Measurements from ENCODE around the gene RIOK1.
"Not testable (repeated sequence)": the region's sequence is repeated elsewhere in the genome, so short reads cannot be mapped to it uniquely, and the experiment has no call there.

RIOK1 gene

DNA sequence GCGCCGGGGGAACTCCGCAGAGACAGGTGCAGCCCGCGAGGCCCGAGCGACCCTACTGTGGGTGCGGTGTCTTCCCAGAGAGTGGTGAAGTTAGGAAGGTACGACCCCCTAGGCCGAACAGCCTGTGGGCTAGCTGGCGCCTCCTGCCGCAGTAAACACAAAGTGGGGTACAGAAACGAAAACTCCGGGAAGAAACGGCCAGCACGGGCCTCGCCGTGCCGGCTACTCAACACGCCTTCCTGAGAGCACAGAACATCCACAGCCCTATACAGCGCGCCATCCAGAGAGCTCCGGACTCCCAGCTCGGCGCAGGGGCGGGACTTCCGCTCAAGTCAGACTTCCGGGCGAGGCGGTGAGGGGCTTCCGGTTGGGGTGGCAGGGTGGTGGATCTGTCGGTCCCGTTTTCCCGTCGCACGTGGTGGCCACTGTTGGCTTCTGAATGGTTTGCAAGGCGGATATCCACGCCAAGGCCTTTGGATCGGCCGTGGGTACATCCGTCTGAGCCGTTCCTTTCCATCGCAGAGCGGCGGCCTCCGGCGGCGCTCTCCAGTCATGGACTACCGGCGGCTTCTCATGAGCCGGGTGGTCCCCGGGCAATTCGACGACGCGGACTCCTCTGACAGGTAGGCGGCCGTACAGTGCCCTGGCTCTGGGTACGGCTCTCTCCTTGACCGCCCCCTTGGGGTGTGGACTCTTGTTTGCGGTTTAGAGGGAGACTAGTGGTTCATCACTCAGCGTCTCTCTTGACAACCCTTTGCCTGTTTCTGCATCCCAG lies at the start of gene RIOK1, which contains the start of gene CAGE1:
TSS of gene RIOK1 (plus strand) at position 358 of the 775 bp plus-strand sequence. CDS start at position 553, 195 bp downstream.
TSS of gene CAGE1 (minus strand) at position 292 of the 775 bp plus-strand sequence. CDS start 2,569 bp downstream, outside the sequence.
- DNase-seq, result peak; percentile 97

DNA sequence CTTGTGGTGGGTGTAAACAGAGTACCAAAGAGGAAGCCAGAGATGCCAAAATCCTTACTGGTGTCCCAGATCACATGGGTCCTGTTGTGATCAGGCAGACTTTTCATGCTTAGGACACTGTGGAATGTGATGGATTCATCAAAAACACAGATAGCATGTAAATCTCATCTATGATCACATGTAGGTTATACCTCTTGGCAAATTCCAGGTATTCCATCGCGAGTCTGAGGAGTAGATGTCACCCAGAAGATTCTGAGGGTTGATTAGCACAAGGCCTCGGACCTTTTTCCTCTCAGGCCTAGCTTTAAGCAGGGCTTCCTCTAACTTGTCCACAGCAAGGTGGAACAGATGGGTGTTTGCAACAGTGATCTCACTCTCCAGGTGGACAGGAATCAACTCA lies 48.3 kb upstream of the RIOK1 start:
- no peak for DNase-seq

GRCh38 chr6:7341989-7342742 lies 47.4 kb upstream of the RIOK1 start:
- DNase-seq, result no peak

DNA sequence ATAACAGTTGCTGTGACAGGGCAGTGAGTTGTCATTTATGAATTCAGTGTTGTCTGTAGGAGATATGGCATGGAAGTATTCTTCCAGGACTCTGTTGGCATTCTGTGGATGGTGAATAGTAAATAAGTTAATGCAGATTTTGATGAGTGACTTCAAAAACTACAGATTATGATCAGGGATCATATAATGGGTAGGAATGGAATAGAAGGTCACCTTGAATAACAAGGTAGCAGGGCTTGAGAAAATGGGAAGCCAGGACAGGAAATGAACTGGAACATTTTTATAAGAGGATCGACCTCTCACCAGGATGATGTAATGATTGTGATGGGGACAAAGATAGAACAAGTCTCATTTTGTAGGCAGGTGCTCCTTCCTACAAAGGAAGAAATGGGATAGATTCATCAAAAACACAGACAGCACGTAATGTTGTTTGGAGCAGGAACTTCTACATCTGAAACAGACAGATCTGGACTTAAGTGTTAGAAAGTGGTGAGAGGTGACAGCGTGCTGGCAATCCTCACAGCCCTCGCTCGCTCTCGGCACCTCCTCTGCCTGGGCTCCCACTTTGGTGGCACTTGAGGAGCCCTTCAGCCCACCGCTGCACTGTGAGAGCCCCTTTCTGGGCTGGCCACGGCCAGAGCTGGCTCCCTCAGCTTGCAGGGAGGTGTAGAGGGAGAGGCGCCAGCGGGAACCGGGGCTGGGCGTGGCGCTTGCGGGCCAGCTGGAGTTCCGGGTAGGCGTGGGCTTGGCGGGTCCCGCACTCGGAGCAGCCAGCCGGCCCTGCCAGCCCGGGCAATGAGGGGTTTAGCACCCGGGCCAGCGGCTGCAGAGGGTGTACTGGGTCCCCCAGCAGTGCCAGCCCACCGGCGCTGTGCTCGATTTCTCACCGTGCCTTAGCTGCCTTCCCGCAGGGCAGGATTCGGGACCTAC lies 45.8 kb upstream of the RIOK1 start:
- no peak for DNase-seq

- not testable (repeated sequence) for DNase-seq
Observed at GRCh38 chr6:7344773-7345450, 44.7 kb upstream of the RIOK1 start.

DNA sequence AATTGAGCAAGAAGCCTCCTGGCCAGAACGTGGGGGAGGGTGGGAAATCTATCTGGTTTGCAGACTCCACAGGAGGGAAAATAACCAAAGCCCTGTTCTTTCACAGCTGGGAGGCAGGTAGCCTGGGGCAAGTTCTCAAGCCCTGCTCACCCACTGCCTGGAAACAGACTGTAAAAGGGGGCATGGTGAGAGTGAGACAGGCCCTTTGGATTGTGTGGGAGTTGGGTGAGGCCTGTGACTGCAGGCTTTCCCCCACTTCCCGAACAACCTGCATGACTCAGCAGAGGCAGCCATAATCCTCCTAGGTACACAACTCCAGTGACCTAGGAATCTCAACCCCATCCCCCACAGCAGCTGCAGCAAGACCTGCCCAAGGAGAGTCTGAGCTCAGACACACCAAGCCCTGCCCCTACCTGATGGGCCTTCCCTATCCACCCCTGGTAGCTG lies 42.0 kb upstream of the RIOK1 start:
- DNase-seq, result not testable (repeated sequence)

- DNase-seq, result not testable (repeated sequence)
Observed at GRCh38 chr6:7350591-7350990, 39.0 kb upstream of the RIOK1 start.

- DNase-seq, result not testable (repeated sequence)
Observed at GRCh38 chr6:7351916-7352315, 37.7 kb upstream of the RIOK1 start.

- no peak for DNase-seq
Observed at GRCh38 chr6:7367408-7367807, 22.2 kb upstream of the RIOK1 start.

DNA sequence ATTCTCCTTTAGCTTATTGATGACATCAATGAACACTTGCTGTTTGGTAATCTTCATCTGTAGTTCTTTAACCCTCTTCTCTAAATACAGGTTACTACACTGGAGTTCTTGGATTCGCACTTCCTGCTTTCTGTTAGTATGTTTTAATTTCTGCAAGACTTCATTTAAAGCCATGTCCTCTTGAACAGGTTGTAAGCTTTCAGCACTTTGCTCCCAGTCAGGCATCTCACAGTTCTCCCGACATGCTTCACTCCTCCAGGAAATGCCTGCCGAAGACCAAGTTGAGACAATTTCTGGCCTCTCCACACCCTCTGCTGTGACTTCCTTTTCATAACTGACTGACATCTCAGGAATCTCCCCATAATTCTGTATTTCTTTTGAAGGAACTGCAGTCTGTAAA lies 15.9 kb upstream of the RIOK1 start:
- no peak for DNase-seq

DNA sequence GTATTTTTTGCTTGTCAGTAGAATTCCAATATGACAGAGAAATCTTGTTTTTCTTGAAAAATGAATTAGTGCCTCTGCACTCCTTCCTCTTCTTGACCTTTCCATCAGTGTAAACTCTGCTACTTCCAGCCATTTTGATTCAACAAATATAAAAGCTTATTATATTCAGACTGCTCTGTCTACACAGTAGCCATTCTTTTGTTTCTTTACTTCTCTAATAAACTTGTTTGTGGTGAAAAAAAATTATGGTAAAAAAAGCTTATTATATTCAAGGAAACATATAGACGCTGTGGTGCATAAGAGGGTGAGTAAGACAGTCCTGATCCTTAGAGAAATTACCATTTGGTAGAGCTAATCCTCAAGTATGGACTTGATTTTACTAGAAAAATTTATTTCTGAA lies 11.6 kb upstream of the RIOK1 start:
- DNase-seq, result no peak

GRCh38 chr6:7378740-7379139 lies 10.9 kb upstream of the RIOK1 start:
- DNase-seq, result no peak

GRCh38 chr6:7381092-7381491 lies 8.5 kb upstream of the RIOK1 start:
- no peak for DNase-seq

GRCh38 chr6:7389162-7389450 lies 502 bp upstream of the RIOK1 start:
- no peak for DNase-seq

DNA sequence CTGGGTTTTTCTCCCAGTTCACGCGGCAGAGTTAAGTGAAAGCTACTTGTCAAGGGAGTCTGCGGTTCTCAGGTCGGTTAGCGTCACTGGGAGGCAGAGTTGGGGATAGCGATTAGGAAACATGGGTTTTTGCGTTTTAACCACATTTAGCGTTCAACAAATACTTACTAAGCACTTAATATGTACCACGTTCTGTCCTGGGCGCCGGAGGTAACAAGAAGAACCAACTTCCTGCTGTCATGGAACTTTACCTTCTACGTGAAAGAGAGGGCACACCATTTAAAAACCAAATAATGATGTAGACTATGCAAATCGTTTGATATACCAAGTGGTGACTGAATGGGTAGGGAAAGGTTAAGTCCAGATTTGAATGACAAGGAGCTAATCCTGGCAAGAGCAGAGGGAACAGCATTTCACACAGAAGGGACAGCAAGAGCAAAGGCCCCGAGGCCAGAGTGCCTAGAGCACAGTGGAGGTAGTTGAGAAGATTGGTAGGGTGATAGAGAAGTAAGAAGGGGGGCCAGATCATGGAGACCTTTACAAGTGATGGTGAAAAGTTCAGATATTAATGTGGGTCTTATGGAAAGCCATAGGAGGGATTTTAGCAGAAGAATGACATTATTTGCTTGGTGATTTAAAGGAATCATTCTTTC lies 744 bp downstream of the RIOK1 start:
- DNase-seq, result no peak

DNA sequence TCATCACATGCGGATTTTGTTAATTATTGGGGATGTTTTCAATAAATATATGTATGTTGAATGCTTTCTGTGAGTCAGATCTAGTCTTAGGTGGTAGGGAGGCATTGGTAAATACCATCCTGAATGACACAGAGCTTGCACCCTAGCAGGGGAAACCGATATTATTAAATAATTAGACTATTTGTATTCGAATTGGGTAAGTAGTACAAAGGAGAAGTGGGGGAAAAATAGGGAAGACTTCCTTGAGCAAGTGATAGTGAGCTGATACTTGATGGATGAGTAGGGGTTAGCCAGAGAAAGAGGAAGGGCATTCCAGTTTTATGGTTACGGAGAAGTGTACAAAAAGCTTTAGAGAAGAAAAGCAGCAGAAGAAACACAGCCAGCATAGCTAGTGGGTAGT lies 1.5 kb downstream of the RIOK1 start:
- no peak for DNase-seq

GRCh38 chr6:7392402-7392801 lies 2.8 kb downstream of the RIOK1 start:
- DNase-seq, result no peak

DNA sequence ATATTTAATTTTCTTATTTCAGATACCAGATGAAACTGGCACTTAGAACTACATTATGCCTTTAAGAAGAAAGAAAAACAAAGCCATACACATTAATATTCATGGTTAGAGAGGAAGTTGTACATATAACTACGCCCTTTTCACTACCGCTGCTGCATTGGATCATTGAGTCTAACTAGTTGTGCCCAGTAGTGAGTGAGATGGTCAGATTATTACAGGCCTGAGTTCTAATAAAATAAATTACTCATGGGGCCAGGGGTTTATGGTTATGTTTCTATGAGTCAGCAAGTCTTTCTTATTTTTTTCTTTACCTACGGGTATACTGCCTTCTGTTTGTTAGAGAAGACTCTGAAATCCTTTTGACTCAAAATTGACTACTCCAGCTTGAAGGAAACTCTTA lies 11.5 kb downstream of the RIOK1 start:
- no peak for DNase-seq

GRCh38 chr6:7402716-7403115 lies 13.1 kb downstream of the RIOK1 start:
- DNase-seq, result no peak

DNA sequence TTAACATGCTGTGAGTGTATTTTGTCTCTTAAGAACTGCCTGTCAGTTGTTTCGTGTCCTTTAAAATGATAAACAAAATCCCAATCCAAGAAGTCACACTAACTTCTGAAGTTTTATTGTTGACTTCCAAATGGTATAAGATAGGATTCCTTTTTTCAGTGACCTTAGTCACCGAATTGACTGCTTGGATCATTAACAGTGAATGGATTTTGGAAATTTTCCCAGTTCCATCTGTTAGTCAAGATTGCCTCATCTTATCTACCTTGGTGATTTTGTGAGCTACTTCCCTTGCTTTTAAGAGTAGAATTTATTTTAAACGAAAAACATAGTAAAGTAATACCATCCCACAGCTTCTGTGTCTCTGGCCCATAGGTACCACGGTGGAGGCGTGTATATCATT lies 14.9 kb downstream of the RIOK1 start:
- DNase-seq, result no peak

GRCh38 chr6:7406743-7407142 lies 17.1 kb downstream of the RIOK1 start:
- DNase-seq, result no peak

DNA sequence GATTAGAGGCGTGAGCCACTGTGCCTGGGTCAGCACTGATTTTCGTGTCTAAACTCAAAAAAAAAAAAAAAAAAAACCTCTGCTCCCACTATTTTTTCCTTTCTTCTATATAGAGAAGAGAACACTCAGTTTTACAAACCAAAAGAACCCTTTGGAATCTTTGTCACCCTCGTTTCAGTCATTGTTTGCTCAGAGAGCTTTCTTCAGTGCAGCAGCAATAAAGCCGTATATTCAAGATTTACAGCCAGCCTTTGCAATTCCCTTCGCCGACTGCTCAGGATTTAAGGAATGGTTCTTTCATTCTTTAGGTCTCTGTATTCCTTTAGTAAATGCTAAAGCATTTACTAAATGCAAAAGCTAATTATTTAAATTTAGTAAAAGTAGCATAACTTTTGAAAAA lies 20.1 kb downstream of the RIOK1 start:
- no peak for DNase-seq
